HepG2 (cell line): ENCODE data around the gene ACVR1C. TPM values are rescaled to one million over a fixed set of nuclear protein-coding genes. Genes with fewer than 3 reads are reported as not detected.

ENCODE experiments used
- ATAC-seq: fragments of 200-7000 bp; cut with Tn5 transposase; 3 replicates; pipeline ENCODE4 v1.9.1; 2020; ENCODE audit warnings: mild to moderate bottlenecking, moderate library complexity
- BruUV-seq: library from RNA; stranded (reverse); fragments of 400-500 nt; replicated peaks from 2 replicates; lab custom pipeline; 2021; lab: Mats Ljungman, UMichigan
- CTCF ChIA-PET: fragments of 300-600 bp; formaldehyde crosslinking; extraction: SDS; loops from one replicate; lab custom pipeline; 2021; ENCODE audit warnings: low total read pairs, inconsistent platforms, low intra/inter-chr PET ratio; lab: Yijun Ruan, JAX
- POLR2A ChIA-PET: fragments of 350-600 bp; sonication (Branson Sonifier 250); formaldehyde crosslinking; loops from one replicate; lab custom pipeline; 2020; ENCODE audit warnings: antibody characterized with exemption, inconsistent platforms; lab: Yijun Ruan, JAX
- DNase-seq: peaks from one replicate; pipeline ENCODE4 v3.0.0-alpha.2; 2015; ENCODE audit warnings: low spot score
- FAIRE-seq: peaks from 3 replicates; lab custom pipeline; 2011; peaks lifted over from hg19 to GRCh38; lab: Jason Lieb, UNC
- H2AFZ ChIP-seq: one replicate; pipeline ENCODE4 v1.6.1; 2011; ENCODE audit warnings: low read length, inconsistent platforms
- H3K27ac ChIP-seq: fragments of 300-600 bp; 3 replicates; pipeline ENCODE4 v1.8.0; 2011; ENCODE audit warnings: mixed run types, mild to moderate bottlenecking, mixed read lengths, low read length, inconsistent platforms; ENCODE audit not compliant: insufficient read depth; ENCODE audit errors: extremely low read length
- H3K27me3 ChIP-seq, 2 experiments: fragments of 200-600 bp in 1 of 2; 2 replicates in 1 of 2; 3 replicates in 1 of 2; pipeline versions ENCODE4 v1.6.0 to v1.8.0; 2011; ENCODE audit warnings: low read length in 2 of 2, mild to moderate bottlenecking in 2 of 2, moderate library complexity in 2 of 2, inconsistent platforms in 1 of 2; ENCODE audit not compliant: insufficient read depth in 2 of 2, control insufficient read depth in 1 of 2
- H3K36me3 ChIP-seq, 2 experiments: fragments of 200-600 bp in 1 of 2; replicated peaks in 1 of 2; 2 replicates in 1 of 2; 3 replicates in 1 of 2; pipeline versions ENCODE4 v1.5.1 to v1.8.0; 2011; ENCODE audit warnings: low read length in 2 of 2, inconsistent platforms in 1 of 2; ENCODE audit not compliant: insufficient read depth in 2 of 2, control insufficient read depth in 1 of 2
- H3K4me1 ChIP-seq: 2 replicates; pipeline ENCODE4 v1.5.1; 2012; ENCODE audit warnings: low read length, inconsistent platforms; ENCODE audit not compliant: insufficient read depth
- H3K4me2 ChIP-seq: 2 replicates; pipeline ENCODE4 v1.6.0; 2011; ENCODE audit warnings: low read depth, low read length, inconsistent platforms
- H3K4me3 ChIP-seq, 3 experiments: fragments of 200-600 bp in 1 of 3; sonication (generic), shearing (Covaris generic) in 1 of 3; replicated peaks in 1 of 3; 2 replicates each; pipeline ENCODE4 v1.5.1; 2011 to 2016; ENCODE audit warnings: low read length in 3 of 3, inconsistent platforms in 2 of 3, low read depth in 2 of 3, mild to moderate bottlenecking in 2 of 3, control low read depth in 1 of 3, mixed read lengths in 1 of 3; ENCODE audit not compliant: insufficient read depth in 1 of 3
- H3K79me2 ChIP-seq: one replicate; pipeline ENCODE4 v1.6.1; 2011; ENCODE audit warnings: low read length, inconsistent platforms; ENCODE audit not compliant: insufficient read depth
- H3K9ac ChIP-seq: 2 replicates; pipeline ENCODE4 v1.6.0; 2011; ENCODE audit warnings: mild to moderate bottlenecking, low read depth, low read length, inconsistent platforms; ENCODE audit not compliant: insufficient read depth
- H3K9me3 ChIP-seq: 2 replicates; pipeline ENCODE4 v1.5.1; 2012; ENCODE audit warnings: mild to moderate bottlenecking, low read length
- H4K20me1 ChIP-seq: 2 replicates; pipeline ENCODE4 v1.6.0; 2011; ENCODE audit warnings: inconsistent platforms, mild to moderate bottlenecking, low read length, moderate library complexity; ENCODE audit not compliant: insufficient read depth
- ARNT2 ChIP-seq: sonication (generic); formaldehyde crosslinking; IDR thresholded peaks from 2 replicates; pipeline ENCODE4 v1.8.0; 2022; ENCODE audit warnings: mild to moderate bottlenecking, low read depth, missing genetic modification reagents, moderate library complexity
- FOSL1 ChIP-seq: sonication (generic); formaldehyde crosslinking; IDR thresholded peaks from 2 replicates; pipeline ENCODE4 v1.9.0; 2021; ENCODE audit warnings: missing genetic modification reagents, borderline replicate concordance
- KMT2A ChIP-seq: sonication (generic); formaldehyde crosslinking; IDR thresholded peaks from 2 replicates; pipeline ENCODE4 v1.4.0; 2020; ENCODE audit warnings: missing genetic modification reagents
- MIER3 ChIP-seq: IDR thresholded peaks from 2 replicates; pipeline ENCODE4 v1.6.1; 2016; ENCODE audit warnings: missing compliant biosample characterization, borderline replicate concordance
- RFX3 ChIP-seq: IDR thresholded peaks from 2 replicates; pipeline ENCODE4 v1.6.1; 2016; ENCODE audit warnings: missing biosample characterization, missing genetic modification reagents
- TERF1 ChIP-seq: sonication (generic); formaldehyde crosslinking; IDR thresholded peaks from 2 replicates; pipeline ENCODE4 v1.8.0; 2022; ENCODE audit warnings: mild to moderate bottlenecking, missing genetic modification reagents, moderate library complexity
- ZKSCAN1 ChIP-seq: fragments of 150-350 bp; IDR thresholded peaks from 2 replicates; pipeline ENCODE4 v1.6.1; 2014; ENCODE audit warnings: low read length
- ZNF335 ChIP-seq: sonication (generic); formaldehyde crosslinking; IDR thresholded peaks from 2 replicates; pipeline ENCODE4 v1.4.0; 2020; ENCODE audit warnings: missing genetic modification reagents
- ZNF33A ChIP-seq: sonication (generic); formaldehyde crosslinking; IDR thresholded peaks from 2 replicates; pipeline ENCODE4 v1.5.1; 2020; ENCODE audit warnings: missing genetic modification reagents, mild to moderate bottlenecking, moderate library complexity, borderline replicate concordance
- ZSCAN20 ChIP-seq: sonication (generic); formaldehyde crosslinking; IDR thresholded peaks from 2 replicates; pipeline ENCODE4 v1.4.0; 2020; ENCODE audit warnings: missing genetic modification reagents, mild to moderate bottlenecking, borderline replicate concordance
- in situ Hi-C: cut with HindIII; loops from 2 replicates; pipeline ENCODE4 v1.10.0; 2017; ENCODE audit warnings: low pct_unique_long_range_greater_than_20kb; ENCODE audit not compliant: extremely low pct_ligation_motif_present
- intact Hi-C: fragments of 100-400 bp; cut with micrococcal nuclease; formaldehyde crosslinking; loops from one replicate; pipeline ENCODE4 v1.10.0; 2022; ENCODE audit not compliant: unreplicated experiment
- polyA plus RNA-seq, 8 experiments: library from polyadenylated mRNA; depleted of rRNA in 3 of 8; stranded (reverse) in 7 of 8; unstranded in 1 of 8; fragments of >200 nt; fragmentation: Illumina TruSeq in 4 of 8; extraction: Trizol in 4 of 8; gene quantifications; 2 replicates each; pipeline versions ENCODE4 v1.2.1 to v1.2.3, GENCODE V29; 2011 to 2016; ENCODE audit warnings: low read depth in 4 of 8, missing spikeins in 1 of 8, mixed read lengths in 1 of 8; ENCODE audit not compliant: insufficient read depth in 1 of 8
- total RNA-seq, 5 experiments: library from RNA; depleted of rRNA; stranded (reverse); fragments of >200 nt; fragmentation: Illumina TruSeq; extraction: Trizol; gene quantifications; 2 replicates each; pipeline ENCODE4 v1.2.3, GENCODE V29; 2016; ENCODE audit warnings: low read depth in 1 of 5

The ACVR1C gene
- total and polyA plus RNA-seq, 2 of the 13 experiments (the other 11 are each of a cell fraction or from before 2014, with no cell fraction given) = 0.05 to 1.0 TPM

GRCh38 chr2:157657101-157657500 is 28.4 kb upstream of the ACVR1C start (continued):
- TF ChIP-seq ZNF335 (CRISPR knock-in tag) (no peak), FOSL1 (CRISPR knock-in tag) (no peak), ZNF33A (CRISPR knock-in tag) (no peak), KMT2A (CRISPR knock-in tag) (no peak), MIER3 (CRISPR knock-in tag) (no peak), RFX3 (no peak)

GRCh38 chr2:157644776-157645175 is 16.1 kb upstream of the ACVR1C start:
- DNase-seq = no peak
- Histone ChIP-seq H3K79me2 (no peaks in the 10 kb centered on the region), H4K20me1 (no peaks in the 10 kb centered on the region), H2AFZ (no peak overlapping the region), H3K4me1 (no peaks in the 10 kb centered on the region), H3K27me3 (no peaks in the 10 kb centered on the region), H3K36me3 (no peaks in the 10 kb centered on the region), H3K9ac (no peak overlapping the region), H3K4me2 (no peak overlapping the region), H3K27ac (no peak overlapping the region), H3K4me3 (no peak overlapping the region), H3K9me3 (no peaks in the 10 kb centered on the region)
- in situ Hi-C loops (no loop called here), intact Hi-C loops (no loop called here)
- no TSS peak for BruUV-seq
- CTCF ChIA-PET = no interaction called here
- no peak for TF ChIP-seq TERF1 (CRISPR knock-in tag)
- TF ChIP-seq ZKSCAN1 = no peak
- no peak for TF ChIP-seq ARNT2 (CRISPR knock-in tag)
- TF ChIP-seq ZSCAN20 (CRISPR knock-in tag) = no peak
- ATAC-seq = no peak
- POLR2A ChIA-PET = no interaction called here
- FAIRE-seq = no peak
